Stimulated activated CD4-positive, alpha-beta T cell treated with anti-CD3 and anti-CD28 coated beads, Interleukin-4, amount 100 ng/mL, for 24 hours (primary cell): ENCODE results near the gene NCBP2L.

Experiments
- DNase-seq: peaks from one replicate; pipeline ENCODE4 v3.0.0-alpha.2; 2020

NCBP2L gene

GRCh38 chrX:107777536-107777832, at the start of gene NCBP2L:
NCBP2L (plus strand) TSS chrX:107777733; CDS start chrX:107794221, 16,488 bp downstream.
- no peak for DNase-seq

- DNase-seq = no peak
Measured at GRCh38 chrX:107728371-107729099, 49.0 kb upstream of the NCBP2L start.

GRCh38 chrX:107729558-107730297, 47.8 kb upstream of the NCBP2L start:
- no peak for DNase-seq

GRCh38 chrX:107730298-107730655, 47.3 kb upstream of the NCBP2L start:
- no peak for DNase-seq

DNA sequence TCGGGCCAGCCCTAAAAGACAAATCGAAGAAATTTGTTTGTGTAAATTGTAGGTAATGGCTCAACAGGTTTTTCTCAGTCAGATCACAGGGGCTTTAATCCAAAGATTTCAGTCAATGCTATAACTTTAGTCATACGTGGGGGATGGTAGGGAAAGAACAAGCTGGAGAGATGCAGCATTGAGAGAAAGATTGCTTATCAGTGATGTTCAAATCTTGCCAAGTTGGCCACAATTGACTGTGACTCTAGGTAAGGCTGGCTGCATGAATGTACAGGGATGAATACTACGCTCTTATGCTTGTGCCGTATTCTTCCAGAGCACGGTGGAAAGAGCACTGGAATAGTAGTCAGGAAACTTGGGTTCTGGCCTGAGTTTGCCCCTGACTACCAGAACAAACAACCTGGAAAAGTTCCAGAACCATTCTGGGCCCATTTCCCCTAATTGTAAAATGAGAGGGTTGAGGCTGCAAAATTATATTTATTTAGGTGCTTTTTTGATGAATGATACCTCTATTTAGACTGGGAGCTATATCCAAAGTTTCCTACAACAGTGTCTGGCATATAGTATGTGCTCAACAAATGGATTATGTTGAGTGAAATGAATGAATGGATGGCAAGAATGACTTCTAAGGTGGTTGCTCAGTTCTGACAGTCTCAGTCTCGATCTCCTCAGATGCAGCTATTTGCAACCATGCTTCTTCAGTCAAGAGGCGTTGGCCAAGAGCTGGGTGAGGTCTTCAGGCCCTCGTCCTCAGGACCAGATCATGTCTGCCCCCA, 46.4 kb upstream of the NCBP2L start:
- DNase-seq = no peak

- DNase-seq = no peak
Measured at GRCh38 chrX:107731831-107732502, 45.6 kb upstream of the NCBP2L start.

DNA sequence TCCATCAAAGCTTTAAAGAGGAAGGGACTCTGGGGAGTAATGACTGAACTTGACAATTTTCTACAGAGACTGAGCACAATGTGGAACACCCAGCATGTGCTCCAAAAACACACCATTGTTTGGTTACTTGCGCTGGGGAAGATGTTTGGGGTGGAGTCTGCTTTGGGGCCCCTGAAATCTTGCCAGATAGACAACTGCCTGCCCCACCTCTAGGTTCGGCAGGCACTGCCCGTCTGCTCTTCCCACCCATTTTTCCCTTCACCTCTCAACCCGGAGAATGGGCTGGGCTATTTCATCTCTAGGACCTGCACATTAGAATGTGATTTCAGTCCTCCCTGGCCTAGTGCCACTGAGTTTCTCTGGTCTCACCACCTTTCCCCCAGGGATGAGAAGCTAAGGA, 43.8 kb upstream of the NCBP2L start:
- DNase-seq = no peak

DNA sequence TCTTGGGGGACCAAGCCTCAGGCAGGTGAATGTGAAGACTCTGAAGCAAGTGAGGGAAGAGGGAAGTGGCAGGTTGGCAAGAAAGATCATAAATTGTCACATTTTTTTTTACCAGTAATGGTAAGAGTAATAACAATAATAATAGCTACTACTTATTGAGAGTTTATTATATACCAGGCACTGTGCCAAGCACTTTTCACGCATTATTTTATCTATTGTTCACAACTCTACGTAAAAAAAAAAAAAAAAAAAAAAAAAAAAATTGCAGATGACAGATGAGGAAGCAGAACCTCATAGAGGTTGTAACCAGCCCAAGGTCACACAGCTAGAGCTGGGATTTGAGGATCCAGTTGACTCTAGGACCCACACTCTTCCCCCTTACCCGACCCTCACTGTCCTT, 42.9 kb upstream of the NCBP2L start:
- DNase-seq = no peak

DNA sequence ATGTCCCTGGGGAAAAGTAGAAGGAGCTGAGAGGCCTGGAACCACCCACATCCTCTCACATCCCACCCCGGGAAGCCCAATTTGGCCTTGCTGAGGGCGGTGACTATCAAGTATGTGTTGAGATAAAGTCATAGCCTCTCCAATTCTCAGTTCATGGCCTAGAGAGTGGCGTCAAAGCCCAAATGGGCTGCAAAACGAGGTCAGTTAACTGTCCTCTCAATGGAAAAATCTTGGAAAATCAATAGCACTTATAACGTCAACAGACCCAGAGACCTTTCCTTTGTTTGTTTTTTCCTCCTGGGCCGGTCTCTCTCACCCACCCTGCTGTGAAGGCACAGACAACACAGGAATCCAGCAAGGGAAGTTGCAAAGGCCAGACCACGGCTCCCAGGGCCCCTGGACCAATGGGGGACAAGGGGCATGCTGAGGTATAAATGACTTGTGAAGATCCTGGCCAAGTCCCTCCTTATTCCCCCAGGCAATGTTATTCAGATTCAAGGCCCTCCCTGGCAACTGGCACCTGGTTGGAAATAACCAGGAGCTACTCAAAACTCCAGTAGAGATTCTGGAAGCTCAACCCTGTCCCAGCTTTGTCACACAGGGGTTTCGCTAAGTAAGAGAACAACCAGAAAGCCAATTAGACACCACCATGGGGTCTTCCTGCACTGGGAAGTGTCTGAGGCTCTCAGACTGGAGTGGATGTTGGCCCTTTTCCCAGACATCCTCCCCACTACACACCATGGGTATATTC, 40.6 kb upstream of the NCBP2L start:
- no peak for DNase-seq

- no peak for DNase-seq
Measured at GRCh38 chrX:107738272-107738671, 39.3 kb upstream of the NCBP2L start.

- DNase-seq = no peak
Measured at GRCh38 chrX:107738768-107739167, 38.8 kb upstream of the NCBP2L start.

- no peak for DNase-seq
Measured at GRCh38 chrX:107739541-107739940, 38.0 kb upstream of the NCBP2L start.

- no peak for DNase-seq
Measured at GRCh38 chrX:107741404-107741790, 36.1 kb upstream of the NCBP2L start.

- DNase-seq = no peak
Measured at GRCh38 chrX:107742700-107743191, 34.8 kb upstream of the NCBP2L start.

DNA sequence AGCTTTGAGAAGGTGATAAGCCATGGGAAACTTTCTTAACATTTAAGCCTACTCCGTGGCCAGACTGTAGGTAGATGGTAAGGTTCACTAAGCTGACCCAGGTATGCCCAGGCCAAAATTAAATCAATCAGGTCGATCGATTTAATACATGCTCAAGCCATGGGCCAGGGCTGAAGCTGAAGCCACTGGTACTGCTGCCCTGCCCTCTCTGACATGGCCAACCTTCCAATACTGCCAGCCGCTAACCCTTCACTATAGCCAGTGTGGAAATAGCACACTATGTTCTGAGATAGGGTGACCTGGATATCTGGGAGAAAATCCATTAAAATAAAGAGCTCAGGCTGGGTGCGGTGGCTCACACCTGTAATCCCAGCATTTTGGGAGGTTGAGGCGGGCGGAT, 33.5 kb upstream of the NCBP2L start:
- no peak for DNase-seq

GRCh38 chrX:107744868-107745267, 32.7 kb upstream of the NCBP2L start:
- no peak for DNase-seq

DNA sequence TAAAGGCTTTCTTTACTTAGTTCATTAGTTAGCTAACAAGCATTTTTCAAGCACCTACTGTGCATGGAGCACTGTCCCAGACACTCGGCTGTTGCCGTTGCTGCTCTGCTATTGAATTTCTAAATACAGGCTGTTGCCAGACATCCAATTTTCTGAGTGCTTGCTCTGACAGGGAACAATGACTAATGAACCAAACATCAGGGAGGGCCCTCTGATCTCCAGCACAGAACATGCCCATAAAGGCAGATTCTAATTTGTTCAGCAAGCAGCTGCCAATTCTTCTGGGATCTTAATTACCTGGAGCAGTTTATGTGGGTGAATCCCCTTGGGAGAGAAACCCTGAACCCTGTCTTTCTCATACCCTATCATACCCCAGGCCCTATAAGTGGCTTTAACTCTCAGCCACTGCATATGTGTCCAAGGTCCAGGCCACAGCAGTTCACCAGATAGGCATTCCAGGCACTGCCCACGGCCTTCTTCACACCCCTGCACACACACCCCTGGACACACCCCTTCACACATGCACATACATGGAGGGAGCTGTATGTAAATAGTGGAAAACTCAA, 29.9 kb upstream of the NCBP2L start:
- DNase-seq = no peak

- no peak for DNase-seq
Measured at GRCh38 chrX:107748506-107748905, 29.0 kb upstream of the NCBP2L start.

DNA sequence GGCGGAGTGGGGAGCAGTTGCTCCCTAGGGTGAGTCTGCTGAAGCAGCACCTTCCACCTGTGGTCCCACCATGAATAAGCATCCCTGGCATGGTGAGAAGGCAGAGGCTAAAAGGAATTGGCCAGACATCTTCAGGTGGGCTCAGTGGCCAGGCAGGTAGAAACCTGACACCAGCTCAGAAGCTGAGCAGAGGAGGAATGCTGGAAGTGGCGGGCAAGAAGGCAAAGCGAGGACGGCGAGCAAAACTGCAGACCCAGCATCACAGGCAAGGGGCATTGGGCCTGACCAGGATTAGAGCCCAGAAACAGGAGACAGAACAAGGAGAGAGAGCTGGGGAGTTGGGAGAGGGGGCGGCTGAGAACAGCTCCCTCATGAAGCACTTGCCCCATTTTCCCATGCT, 27.3 kb upstream of the NCBP2L start:
- no peak for DNase-seq

- no peak for DNase-seq
Measured at GRCh38 chrX:107750861-107751445, 26.6 kb upstream of the NCBP2L start.

GRCh38 chrX:107752043-107752442, 25.5 kb upstream of the NCBP2L start:
- no peak for DNase-seq

DNA sequence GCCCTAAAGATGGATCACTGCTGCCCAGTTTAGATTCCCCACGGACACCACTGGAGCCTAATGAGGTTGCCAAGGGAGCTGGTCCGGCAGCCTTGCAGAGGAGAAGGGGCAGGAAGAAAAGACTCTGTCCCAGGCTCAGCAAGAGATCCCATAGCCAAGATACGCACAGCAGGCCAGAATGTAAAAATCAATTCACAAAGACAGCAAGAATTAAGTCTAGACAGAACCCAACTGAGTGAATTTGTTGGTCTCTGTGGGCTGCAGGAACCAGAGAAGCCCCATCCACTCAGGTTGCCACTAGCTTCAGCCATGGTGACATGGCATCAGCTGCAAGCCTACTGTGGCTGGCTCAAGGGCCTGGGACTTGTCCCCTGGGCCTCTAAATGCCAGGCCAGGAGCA, 24.8 kb upstream of the NCBP2L start:
- DNase-seq = no peak
